Lower leg skin (tissue), 3 donors: Measurements from ENCODE around the gene DNAH7.

Experiments
- POLR2A ChIP-seq, 2 donors: fragments of 450-650 bp; IDR thresholded peaks; one replicate each; pipeline ENCODE4 v1.6.1; 2016 to 2017; ENCODE audit warnings: antibody characterized with exemption in 2 of 2, mild to moderate bottlenecking in 1 of 2, moderate library complexity in 1 of 2
- TF ChIP-seq, protein P1 (sequence below), 3 donors: fragments of 450-650 bp; IDR thresholded peaks; one replicate each; pipeline ENCODE4 v1.5.1; 2016; ENCODE audit warnings: antibody characterized with exemption in 3 of 3, mild to moderate bottlenecking in 3 of 3, moderate library complexity in 2 of 3

DNA sequence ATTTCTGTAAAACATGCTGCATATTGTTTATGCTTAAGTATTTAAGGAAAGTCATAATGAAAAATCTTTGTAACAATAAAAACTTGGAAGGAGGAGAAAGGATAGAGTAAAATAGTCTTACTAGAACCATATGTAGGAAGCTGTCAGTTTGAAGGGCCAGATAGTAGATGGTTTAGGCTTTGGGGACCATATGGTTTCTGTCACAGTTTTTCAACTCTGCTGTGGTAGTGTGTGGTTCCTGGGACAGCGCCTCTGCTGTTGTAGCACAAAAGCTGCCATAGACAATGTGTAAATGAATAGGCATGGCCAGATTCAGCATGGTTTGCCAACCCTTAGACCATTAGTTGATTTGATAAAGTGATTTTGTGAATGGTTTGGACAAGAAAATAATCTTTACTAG lies 336.1 kb downstream of the DNAH7 start:
- TF ChIP-seq, protein P1, sequence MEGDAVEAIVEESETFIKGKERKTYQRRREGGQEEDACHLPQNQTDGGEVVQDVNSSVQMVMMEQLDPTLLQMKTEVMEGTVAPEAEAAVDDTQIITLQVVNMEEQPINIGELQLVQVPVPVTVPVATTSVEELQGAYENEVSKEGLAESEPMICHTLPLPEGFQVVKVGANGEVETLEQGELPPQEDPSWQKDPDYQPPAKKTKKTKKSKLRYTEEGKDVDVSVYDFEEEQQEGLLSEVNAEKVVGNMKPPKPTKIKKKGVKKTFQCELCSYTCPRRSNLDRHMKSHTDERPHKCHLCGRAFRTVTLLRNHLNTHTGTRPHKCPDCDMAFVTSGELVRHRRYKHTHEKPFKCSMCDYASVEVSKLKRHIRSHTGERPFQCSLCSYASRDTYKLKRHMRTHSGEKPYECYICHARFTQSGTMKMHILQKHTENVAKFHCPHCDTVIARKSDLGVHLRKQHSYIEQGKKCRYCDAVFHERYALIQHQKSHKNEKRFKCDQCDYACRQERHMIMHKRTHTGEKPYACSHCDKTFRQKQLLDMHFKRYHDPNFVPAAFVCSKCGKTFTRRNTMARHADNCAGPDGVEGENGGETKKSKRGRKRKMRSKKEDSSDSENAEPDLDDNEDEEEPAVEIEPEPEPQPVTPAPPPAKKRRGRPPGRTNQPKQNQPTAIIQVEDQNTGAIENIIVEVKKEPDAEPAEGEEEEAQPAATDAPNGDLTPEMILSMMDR (IDR thresholded peaks at IDR 0.05), result no peak
- no peak for TF ChIP-seq POLR2A (IDR thresholded peaks at IDR 0.05)
